Measurements from ENCODE around the gene CSF2.

Gene CSF2

DNA sequence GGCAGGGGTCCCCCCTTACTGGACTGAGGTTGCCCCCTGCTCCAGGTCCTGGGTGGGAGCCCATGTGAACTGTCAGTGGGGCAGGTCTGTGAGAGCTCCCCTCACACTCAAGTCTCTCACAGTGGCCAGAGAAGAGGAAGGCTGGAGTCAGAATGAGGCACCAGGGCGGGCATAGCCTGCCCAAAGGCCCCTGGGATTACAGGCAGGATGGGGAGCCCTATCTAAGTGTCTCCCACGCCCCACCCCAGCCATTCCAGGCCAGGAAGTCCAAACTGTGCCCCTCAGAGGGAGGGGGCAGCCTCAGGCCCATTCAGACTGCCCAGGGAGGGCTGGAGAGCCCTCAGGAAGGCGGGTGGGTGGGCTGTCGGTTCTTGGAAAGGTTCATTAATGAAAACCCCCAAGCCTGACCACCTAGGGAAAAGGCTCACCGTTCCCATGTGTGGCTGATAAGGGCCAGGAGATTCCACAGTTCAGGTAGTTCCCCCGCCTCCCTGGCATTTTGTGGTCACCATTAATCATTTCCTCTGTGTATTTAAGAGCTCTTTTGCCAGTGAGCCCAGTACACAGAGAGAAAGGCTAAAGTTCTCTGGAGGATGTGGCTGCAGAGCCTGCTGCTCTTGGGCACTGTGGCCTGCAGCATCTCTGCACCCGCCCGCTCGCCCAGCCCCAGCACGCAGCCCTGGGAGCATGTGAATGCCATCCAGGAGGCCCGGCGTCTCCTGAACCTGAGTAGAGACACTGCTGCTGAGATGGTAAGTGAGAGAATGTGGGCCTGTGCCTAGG, at the start of gene CSF2:
TSS of gene CSF2 (plus strand) at position 559 of the 783 bp plus-strand sequence. CDS start at position 594, 35 bp downstream.
- DNase-seq, result no peak

DNA sequence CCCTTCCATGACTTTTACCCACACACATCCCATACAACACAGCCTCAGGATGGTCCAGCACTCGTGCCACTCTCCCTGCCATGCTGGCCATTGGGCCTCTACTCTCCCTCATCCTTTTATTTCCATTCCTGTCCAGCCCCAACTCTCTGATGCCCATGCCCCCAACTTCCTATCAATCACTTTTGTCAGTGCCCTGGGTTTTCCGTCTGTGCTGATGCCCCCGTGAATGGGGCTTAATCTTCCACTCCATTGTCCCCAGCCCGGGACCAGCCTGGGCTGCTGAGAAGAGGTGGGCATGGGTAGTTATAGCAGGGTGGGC, 49.5 kb upstream of the CSF2 start:
- no peak for DNase-seq

DNA sequence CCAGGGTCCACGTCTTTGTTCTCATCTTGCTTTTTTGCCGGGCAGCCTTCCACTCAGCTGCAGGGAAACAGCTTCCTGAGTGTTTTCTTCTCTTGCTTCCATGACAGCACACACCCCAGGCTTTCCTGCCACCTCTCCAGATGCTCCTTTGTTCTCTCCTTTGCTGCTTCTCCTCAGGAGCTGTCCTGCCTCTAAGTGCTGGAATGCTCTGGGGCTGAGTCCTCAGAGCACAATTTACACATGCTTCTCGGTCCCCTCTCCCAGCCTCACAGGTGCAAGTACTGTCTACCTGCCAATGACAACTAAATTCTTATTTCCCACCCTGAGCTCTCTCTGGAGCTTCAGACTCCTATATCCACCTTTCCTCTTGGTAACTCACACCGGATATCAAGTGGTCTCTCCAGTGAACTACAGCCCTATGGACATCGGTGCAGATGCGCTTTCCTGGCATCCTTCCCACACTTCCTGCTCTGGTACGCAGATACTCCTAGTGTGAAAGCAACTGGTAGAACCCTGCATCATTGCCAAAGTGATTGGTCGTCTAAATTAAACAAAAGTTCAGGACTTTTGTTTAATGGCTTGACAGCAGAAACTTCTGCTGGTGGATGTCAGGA, 48.7 kb upstream of the CSF2 start:
- no peak for DNase-seq

DNA sequence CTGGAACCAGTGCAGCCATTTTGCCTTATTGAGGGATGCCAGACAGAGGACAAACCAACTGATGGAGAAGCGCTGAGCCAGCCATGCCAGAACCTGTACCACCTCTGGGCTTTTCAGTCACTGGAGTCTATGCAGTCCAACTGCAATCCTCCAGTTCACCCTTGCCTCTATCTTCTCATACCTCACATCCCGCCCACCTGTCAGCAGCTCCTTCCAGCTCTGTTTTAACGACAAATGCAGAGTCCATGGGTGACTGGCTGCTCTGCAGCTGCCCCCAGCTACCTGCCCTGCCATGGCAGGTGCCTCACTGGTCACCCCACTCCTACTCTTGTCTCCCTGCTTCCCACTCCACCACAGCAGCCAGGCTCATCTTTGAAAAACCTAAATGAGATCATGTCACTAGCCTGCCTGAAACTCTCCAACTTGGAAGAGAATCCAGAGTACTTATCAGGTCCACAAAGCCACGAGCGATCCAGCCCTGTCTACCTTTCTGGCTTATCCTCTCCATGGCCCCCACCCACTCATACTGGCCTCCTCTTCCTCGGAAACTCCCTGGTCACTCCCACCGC, 48.1 kb upstream of the CSF2 start:
- no peak for DNase-seq

DNA sequence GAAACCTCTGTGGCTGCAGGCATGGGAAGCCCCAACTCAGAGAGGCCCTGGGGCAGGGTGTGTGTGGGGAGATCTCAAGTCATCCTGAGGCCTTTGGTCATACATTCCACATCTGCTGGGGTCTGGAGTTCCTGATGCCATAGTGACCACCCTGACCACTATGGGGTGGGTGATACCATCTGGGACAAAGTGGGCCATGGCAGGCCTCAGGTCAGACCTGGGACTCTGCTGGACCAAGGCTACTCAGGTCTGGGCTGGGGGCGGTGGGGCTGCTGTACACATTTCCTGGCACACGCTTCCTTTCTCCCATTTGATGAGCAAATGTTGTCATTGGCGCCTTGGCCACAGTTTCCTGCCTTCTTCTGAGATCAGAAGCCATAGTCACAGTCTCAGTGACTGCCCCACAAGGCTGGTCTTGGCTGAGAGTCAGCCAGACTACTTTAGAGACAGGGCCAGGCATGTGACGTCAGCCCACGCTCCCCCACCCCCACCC, 47.0 kb upstream of the CSF2 start:
- no peak for DNase-seq

DNA sequence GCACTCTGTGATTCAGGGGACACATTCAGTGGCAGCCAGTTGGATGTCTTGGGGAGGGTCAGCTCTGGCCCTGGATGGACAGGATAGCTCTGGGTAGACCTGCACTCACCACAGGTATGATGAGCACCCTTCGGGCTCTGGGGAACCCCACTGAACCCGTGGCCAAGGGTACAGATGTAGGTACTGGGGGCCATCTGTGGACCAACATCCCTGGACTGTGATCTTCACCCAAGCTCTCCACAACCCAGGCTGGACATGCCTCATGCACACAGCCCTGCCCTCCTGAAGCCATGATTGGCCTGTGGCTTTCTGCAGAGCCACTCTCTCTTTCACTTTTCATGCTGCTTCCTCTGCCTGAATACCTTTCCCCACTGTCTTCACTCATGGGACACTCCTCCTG, 46.6 kb upstream of the CSF2 start:
- DNase-seq, result no peak

DNA sequence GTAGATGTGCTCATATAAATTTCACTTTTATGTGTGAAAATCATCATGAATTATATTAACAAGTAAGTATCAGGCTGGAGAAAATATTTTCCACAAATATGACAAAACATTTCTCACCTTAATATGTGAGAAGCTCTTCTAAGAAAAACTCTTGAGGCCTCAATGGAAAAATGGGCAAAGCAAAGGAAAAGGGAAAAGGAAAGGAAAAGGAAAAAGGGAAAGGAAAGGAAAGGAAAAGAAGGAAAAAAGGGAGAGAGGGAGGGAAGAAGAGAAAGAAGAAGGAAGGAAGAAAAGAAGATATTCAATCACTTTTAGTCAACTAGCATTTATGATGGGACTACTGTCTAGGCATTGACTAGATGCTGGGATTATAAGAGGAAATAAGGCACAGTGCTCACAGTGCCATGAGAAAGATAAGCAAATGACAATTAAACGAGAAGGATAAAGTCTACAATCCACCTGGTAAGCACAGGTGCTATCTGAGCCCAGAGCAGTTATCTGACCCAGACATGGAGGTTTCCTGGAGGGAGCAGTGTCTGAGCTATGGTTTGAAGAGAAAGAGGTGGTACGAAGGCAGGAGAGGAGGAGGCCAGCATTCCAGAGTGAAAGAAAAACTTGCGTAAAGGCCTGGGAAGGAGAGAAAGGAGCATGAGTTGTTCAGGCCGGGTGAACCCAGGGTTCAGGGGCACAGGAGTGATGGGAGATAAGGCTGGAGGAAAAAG, 43.8 kb upstream of the CSF2 start:
- no peak for DNase-seq

DNA sequence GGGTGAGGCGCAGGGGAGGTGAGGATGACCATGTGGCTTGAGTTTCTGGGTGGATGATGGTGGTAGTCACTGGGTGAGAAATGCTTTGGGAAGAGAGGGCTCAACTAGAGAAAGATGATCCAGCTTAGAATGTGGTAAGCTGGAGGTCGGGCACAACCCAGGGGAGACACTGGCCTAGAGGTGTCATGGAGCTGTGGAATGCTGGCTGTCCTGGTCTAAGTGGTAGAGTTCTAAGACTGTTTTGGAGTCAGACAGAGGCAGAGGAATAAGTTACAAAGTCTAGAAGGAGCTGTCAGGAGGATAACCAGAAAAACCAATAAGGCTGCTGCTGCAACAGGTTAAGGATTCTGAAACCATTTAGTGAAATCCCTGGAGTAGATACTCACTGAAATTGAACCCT, 43.0 kb upstream of the CSF2 start:
- DNase-seq, result no peak

DNA sequence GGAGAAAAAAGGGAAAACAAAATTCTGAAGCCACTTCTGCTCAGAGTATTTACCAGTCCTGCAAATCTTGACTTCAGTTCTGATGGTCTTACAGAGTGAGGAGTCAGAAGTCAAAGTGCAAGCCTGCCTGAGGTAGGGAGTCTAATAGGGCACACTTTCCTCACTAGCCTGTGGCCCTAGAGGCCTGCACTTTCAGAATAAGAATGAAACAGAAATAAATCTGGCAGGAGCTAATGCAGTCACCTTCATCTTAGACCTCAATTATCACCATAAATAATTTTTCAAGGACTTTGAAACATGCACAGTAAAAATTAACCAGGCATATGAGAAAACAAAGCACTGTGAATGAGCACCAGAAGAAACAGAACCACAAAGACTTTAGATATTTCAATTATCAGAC, 41.4 kb upstream of the CSF2 start:
- DNase-seq, result no peak

DNA sequence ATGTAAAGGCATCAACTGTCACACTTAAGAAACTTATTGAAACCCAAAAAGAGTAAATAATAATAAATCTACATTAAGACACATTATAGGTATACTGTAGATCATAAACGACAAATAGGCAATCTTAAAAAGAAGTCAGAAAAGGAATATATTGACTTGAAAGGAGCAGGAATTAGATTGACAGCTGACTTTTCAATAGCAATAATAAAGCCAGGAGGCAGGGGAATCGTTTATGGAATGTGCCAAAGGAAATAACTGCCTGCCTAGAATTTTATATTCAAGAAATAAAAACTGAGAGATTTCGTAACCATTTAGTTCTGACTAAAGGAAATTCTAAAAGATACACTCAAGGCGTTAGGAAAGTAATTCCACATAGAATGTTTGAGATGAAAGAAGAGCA, 40.5 kb upstream of the CSF2 start:
- DNase-seq, result no peak

DNA sequence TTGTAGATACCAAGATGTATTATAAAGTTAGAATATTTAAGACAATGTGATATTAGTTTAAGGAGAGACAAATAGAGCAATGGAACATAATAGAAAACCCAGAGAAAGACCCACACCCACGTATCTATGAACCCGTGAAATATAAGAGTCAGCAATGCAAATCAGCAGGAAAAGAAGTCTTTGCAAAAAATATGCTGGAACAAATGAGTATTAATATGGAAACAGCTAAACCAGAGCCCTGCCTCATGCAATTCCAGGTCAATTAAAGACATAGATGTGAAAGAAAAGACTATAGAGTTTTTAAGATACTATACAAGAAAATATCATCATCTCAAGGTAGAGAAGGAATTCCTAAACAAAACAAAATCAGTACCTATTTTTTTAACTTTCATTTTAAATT, 36.2 kb upstream of the CSF2 start:
- no peak for DNase-seq

DNA sequence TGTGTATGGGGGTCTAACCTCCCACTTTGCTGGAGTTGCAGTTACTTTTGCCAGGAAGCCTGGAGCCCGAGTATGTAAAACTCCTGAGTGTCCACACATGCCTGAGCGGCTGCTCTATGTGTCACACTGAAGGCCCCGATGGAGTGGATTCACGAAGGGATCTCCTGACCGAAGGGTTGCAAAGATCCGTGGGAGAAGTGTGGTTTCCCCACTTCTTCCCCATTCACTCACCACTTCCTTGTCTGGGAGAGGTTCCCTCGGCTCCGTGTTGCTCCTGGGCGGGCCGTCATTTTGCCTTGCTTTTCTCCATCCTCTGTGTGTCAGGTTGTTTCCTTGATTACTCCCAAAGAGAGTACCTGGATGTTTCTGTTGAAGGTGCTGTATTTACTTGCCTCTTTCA, 29.4 kb upstream of the CSF2 start:
- DNase-seq, result no peak

DNA sequence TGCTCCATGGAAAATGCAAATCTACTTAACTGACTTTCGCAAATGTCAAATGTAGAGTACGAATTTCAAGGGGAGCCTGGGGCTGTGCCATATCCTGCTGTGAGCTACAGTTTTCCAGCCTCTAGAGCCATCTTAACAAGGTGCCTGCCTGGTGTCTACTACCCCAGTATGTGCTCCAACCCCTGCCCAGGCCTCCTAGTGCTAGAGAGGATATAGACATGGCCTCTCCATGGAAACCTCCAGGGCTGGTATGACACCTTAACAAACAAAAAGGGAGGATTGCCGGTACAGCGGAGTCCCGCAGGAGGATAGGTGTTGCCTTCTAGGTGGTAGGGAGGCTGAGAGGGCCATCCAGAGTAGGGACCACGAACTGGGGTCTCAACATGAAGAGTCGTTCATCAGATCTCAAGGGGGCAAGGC, 26.7 kb upstream of the CSF2 start:
- DNase-seq, result no peak

DNA sequence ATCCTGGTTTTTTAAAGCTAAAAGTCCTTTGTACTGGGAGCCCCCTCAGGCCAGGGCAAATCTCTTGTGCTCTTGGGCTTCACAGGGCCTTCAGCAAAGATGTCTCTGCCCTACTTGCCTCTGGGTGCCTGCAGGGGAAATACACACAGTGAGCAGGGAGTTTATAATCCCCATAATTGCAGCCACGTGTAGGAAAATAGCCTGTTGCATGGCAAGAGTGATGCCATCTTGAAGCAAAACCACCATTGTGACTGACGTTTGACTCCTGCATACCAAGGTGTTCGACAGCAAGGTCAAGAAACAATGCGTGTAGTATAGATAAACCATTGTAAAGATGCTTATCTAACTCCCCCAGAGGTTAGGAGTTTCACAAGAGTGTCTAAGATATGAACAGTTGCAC, 24.5 kb upstream of the CSF2 start:
- no peak for DNase-seq

DNA sequence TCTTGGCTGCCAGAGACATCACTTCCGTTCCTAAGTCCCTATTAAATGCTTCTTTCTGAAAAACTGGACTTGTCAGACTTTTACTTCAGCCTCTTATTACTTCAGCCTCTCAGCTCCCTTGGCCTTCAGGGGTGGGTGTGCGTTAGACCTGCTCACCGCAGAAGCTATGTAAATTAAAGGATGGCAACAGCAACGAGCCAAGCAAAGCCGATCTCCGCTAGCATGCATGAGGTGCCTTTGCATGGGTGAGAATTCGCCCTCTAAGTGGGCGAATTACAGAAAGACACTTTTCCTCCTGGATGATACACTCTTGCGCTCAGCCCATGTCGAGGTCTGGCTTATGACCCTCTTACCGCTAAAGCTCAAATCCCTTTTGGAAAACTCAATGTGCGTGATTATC, 24.0 kb upstream of the CSF2 start:
- DNase-seq, result no peak

DNA sequence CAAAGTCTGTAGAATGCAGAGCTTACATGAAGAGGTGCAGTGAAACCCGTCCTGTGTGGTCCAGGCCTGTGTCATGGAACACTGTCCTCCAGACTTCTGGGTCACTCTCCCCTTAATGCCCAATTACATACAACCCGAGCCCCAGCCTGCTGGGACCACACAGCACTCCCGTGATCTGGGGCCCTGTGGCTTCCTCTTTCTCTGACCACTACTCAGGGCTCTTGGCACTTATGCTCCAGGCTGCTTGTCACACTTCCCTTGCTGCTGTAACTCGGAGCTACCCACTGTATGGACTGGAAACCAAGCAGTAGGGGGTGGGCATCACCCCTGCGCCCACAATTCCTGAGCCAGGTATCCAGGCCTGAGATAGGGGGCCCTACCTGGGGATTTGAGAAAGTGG, 23.5 kb upstream of the CSF2 start:
- DNase-seq, result no peak

DNA sequence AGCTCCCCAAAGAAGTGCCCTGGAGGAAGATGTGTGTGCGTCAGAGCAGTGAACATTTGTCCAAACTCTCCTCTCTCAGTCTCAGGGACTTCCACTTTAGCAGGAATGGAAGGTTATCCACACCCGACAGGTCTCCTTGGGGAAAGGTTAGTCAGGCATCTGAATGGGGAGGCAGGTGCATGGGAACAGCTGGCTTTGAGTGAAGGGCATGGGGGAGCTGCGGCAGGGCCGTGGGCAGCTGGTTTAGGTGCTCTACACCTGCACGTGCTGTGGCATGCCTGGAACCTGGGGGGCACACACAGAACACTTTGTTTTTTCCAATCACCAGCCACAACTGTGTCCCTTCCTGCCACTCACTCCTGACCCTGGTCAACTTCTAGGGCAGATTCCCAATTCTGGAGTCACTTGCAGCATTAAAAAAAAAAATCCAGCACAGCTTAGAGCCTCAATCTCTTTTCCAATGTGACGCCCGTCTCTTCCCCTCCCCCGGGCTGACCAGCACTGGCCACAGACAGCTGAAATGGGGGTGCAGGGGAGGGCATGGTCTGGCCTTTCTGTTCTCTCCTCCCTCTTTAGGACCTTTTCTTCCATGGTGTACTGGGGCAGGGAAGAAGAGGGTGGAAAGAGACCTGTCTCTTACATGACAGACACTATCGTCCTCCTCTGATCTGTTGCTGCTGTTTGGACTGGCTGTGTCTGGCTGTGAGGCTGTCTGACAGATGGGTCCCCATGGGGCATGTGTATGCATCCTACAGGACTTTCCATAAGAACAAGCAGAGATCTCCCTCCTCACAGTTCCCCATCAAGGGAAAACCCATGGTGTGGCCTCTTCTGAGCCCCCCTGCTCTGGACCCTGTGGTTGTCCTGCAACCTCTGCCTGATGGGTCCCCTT, 22.7 kb upstream of the CSF2 start:
- no peak for DNase-seq

DNA sequence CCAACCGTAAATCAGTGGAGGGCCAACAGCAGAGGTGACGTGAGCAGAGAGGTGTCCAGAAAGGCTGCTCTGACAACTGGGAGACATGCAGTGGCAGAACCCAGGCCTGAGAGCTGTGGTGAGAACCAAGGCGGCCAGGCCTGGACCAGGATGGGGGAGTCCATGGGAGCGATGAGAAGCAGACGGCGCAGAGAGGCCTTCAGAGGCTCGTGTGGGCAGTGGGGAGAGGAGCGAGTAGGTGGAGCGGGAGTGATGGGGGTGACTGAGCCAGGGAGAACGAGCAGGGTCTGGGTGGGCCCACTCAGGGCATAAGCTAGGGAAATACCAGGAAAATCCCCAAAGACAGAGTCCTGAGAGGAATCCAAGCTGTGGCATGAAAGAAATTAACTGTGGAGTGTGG, 21.1 kb upstream of the CSF2 start:
- DNase-seq, result no peak

DNA sequence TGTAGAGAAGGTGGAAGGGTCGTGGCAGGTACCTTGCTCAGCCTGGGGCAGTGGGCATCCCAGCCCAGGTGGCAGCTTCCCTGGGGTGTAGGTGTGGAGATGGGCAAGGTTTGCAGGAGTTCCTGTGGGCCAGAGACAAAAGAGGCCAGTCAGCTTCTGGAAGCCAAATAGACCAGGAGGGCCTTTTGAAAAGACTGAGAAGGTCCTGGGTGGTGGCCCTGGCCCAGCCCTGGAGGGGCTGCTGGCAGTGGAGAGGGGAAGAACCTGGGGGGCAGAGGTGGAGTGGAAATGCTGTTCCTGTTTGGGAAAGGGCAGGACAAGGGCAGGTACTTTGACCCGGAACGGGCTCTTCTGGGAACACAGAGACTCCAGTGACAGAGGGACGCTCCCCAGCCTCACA, 20.1 kb upstream of the CSF2 start:
- DNase-seq, result no peak

DNA sequence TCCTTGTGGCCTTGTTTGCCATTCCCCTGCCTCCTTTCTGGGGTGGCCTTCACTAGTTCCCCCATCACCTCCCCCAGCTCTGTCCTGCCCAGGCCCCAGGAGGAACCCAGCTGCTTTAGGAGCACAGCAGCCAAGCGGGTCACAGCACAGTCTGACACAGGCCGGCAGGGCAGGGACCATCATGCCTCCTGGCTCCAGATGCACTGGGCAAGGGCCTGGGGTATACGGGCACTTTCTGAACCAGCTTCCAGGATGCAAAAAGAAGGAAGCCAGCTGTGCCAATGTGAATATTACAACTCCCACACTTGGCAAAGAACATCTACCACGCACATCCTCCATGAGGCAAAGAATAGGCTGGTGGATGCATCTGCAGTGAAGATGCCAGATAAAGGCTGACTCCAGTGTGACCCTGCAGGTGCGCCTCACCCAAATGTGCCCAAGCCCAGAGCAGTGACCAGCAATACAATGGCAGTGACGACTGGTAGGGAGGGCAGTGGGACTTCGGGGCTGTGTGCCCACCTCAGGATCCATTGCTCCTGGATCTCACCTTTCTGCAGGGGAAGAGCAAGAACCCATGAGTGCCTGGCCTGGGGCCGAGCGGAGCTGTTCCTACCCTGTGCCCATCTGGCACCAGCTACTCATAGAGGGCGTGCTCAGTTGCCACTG, 19.4 kb upstream of the CSF2 start:
- no peak for DNase-seq

DNA sequence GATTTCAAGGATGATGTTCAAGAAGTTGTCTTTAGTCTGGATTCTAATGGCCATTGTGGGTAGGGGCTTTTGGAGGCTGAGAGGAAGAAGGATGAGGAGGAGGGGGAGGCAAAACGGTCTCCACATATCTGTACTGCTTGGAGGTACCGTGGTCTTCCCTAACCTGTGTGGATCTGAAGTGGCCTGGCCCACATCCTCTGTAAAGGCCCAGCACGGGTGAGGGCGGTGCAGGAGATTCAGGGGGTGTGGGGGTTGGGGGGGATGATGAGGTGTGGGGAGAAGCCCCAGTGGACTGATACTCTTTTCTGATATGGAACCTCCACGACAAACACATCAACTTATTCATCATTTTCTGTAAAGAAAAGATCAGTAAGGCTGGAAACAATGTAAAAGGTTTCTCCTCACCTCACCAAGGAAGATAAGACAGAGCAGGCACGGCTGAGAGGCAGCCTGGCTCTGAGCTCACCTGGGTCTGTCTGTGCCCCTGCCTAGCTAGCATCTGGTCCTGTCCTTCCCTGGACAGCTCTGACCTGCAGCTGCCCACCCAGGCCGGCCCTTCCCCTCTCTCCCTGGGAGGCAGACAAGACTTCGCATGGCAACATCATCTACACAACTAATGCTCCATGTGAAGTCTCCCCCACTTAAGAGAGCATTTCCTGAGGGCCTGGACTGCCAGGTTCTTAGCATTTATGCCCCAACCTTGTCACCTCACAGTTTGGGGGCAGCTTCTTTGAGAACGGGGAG, 18.7 kb upstream of the CSF2 start:
- no peak for DNase-seq

DNA sequence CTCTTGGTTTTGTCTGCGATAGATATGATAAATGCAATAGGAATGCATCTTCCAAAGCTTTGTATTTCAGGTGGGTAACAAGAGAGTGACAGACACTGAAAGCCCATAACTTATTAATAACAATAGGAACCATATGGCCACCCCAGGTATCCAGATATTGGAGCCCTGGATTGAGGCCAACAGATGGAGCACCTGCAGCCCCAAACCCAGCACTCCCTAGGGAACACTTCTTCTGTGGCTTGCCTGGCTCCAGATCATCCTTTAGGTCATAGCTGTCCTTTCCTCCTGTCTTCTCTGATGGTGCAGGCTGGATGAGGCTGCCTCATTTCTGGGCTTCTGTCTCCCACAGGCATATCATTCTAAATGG, 18.2 kb upstream of the CSF2 start:
- DNase-seq, result no peak

All from DMS153 (cell line).